ENCODE data around the gene PANK3.
"Not testable (repeated sequence)": the region's sequence is repeated elsewhere in the genome, so short reads cannot be mapped to it uniquely, and the experiment has no call there.

The PANK3 gene

DNA sequence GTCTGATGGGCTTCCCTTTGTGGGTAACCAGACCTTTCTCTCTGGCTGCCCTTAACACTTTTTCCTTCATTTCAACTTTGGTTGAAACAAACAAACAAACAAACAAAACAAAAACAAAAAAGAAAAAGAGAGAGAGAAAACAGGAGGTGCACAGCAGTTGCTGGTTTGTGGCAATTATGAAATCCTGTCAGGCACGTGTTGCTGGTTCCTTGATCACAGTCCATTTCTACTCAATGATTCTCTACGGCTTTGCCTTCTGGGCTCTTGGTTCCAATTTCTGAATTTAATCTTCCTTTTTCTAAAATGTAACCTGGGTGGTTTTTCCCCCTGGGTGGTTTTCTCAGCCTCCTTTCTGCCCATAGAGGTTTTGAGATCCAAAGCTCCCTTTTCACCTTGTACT is 17.8 kb upstream of the PANK3 start:
- Histone ChIP-seq H3K27ac (ENCODE audit: low read length) (no peak overlapping the region), H3K9me3 (ENCODE audit: control insufficient read depth in 2 of 2, low read length in 2 of 2) (no peaks in the 10 kb centered on the region), H3K4me3 (ENCODE audit: low read length in 2 of 2) (no peak overlapping the region), H3K4me1 (ENCODE audit: control insufficient read depth, insufficient read depth, low read length) (no peaks in the 10 kb centered on the region), H3K27me3 (ENCODE audit: control insufficient read depth in 1 of 2, insufficient read depth in 2 of 2, low read length in 2 of 2) (no peaks in the 10 kb centered on the region), H3K36me3 (ENCODE audit: control insufficient read depth in 2 of 2, insufficient read depth in 2 of 2, low read length in 2 of 2) (no peaks in the 10 kb centered on the region), H3K9ac (ENCODE audit: low read length in 2 of 2) (no peak overlapping the region)

DNA sequence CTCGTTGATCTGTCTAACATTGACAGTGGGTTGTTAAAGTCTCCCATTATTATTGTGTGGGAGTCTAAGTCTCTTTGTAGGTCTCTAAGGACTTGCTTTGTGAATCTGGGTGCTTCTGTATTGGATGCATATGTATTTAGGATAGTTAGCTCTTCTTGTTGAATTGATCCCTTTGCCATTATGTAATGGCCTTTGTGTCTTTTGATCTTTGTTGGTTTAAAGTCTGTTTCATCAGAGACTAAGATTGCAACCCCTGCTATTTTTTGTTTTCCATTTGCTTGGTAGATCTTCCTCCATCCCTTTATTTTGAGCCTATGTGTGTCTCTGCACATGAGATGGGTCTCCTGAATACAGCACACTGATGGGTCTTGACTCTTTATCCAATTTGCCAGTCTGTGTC is 17.0 kb upstream of the PANK3 start:
- H3K36me3 ChIP-seq (ENCODE audit: control insufficient read depth in 2 of 2, insufficient read depth in 2 of 2, low read length in 2 of 2); H3K4me1 ChIP-seq (ENCODE audit: control insufficient read depth, insufficient read depth, low read length); H3K9ac ChIP-seq (ENCODE audit: low read length in 2 of 2); H3K27ac ChIP-seq (ENCODE audit: low read length); H3K4me3 ChIP-seq (ENCODE audit: low read length in 2 of 2); H3K9me3 ChIP-seq (ENCODE audit: control insufficient read depth in 2 of 2, low read length in 2 of 2); H3K27me3 ChIP-seq (ENCODE audit: control insufficient read depth in 1 of 2, insufficient read depth in 2 of 2, low read length in 2 of 2): not testable (repeated sequence)

DNA sequence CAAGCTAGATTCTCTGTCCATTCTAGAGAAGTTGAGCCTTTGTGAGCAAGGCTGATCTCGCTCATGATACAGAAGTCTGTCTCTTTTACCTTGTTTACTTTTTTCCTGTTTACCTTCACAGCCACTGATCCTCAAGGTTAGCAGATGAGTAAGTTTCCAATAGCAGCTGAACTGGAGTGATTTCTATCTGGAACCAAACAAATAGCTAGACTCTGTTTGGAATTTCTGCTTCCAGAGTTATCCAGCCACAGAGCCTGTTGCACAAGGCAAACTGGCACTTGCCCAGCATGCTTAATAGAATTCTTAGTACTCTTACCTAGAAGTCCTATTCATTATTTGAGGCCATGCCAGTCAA is 12.8 kb upstream of the PANK3 start:
- Histone ChIP-seq H3K9ac (ENCODE audit: low read length in 2 of 2) (no peak overlapping the region), H3K4me3 (ENCODE audit: low read length in 2 of 2) (no peak overlapping the region), H3K27ac (ENCODE audit: low read length) (no peak overlapping the region), H3K27me3 (ENCODE audit: control insufficient read depth in 1 of 2, insufficient read depth in 2 of 2, low read length in 2 of 2) (no peaks in the 10 kb centered on the region), H3K9me3 (ENCODE audit: control insufficient read depth in 2 of 2, low read length in 2 of 2) (no peaks in the 10 kb centered on the region), H3K36me3 (ENCODE audit: control insufficient read depth in 2 of 2, insufficient read depth in 2 of 2, low read length in 2 of 2) (no peaks in the 10 kb centered on the region), H3K4me1 (ENCODE audit: control insufficient read depth, insufficient read depth, low read length) (no peaks in the 10 kb centered on the region)

DNA sequence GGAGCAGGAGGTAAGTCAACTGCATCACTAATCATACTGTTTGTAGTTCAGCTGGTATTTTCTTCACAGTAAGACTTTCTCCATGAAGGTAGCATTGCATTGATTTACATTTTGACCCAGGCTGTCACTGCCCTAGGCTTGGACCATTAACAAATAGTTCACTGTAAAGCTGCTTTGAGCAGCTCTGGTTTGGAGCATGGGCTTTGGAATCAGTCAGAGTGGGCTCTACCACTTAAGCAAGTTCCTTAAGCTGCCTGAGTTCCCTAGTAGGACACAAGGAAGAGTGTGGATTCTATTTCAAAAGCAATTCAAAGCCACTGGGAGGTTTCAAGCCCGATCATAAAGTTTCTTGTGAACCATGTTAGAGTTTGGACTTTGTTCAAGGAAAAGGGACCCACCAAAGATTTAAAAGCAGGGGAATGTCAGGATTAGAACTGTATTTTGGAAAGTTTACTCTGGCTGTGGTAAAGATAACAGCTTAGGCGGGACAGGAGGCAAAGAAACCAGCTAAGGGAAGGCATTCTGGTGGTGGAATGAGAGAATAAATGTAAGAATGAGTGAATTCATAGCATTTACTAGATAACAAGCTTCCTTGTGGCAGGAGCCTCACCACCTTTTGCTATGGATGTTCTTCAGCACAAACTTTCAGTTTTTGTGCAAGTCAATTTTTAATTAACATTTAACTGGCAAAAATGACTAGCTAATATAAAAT is 12.3 kb upstream of the PANK3 start:
- H3K4me1 ChIP-seq (ENCODE audit: control insufficient read depth, insufficient read depth, low read length), result no peaks in the 10 kb centered on the region
- H3K9ac ChIP-seq (ENCODE audit: low read length in 2 of 2), result no peak overlapping the region
- H3K27ac ChIP-seq (ENCODE audit: low read length), result no peak overlapping the region
- no peaks in the 10 kb centered on the region for H3K9me3 ChIP-seq (ENCODE audit: control insufficient read depth in 2 of 2, low read length in 2 of 2)
- H3K36me3 ChIP-seq (ENCODE audit: control insufficient read depth in 2 of 2, insufficient read depth in 2 of 2, low read length in 2 of 2), result no peaks in the 10 kb centered on the region
- no peak overlapping the region for H3K4me3 ChIP-seq (ENCODE audit: low read length in 2 of 2)
- no peaks in the 10 kb centered on the region for H3K27me3 ChIP-seq (ENCODE audit: control insufficient read depth in 1 of 2, insufficient read depth in 2 of 2, low read length in 2 of 2)

DNA sequence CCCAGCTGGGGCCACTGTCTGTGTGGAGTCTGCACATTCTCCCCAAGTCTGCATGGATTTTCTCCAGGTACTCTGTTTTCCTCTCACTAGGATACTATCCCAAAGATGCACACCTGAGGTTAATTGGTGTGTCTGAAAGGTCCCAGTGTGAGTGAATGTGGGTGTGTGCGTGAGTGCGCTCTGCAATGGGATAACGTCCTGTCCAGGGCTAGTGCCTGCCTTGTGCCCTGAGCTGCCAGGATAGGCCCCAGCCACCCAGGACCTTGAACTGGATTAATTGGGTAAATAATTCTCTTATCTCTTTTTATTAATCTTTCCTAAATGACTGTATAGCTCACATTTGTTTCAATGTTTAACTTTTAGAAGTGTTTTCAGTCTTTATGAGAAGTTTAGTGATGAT is 11.5 kb upstream of the PANK3 start:
- H3K36me3 ChIP-seq (ENCODE audit: control insufficient read depth in 2 of 2, insufficient read depth in 2 of 2, low read length in 2 of 2), result no peaks in the 10 kb centered on the region
- H3K4me1 ChIP-seq (ENCODE audit: control insufficient read depth, insufficient read depth, low read length), result no peaks in the 10 kb centered on the region
- H3K4me3 ChIP-seq (ENCODE audit: low read length in 2 of 2), result no peak overlapping the region
- H3K9me3 ChIP-seq (ENCODE audit: control insufficient read depth in 2 of 2, low read length in 2 of 2), result no peaks in the 10 kb centered on the region
- no peaks in the 10 kb centered on the region for H3K27me3 ChIP-seq (ENCODE audit: control insufficient read depth in 1 of 2, insufficient read depth in 2 of 2, low read length in 2 of 2)
- no peak overlapping the region for H3K27ac ChIP-seq (ENCODE audit: low read length)
- H3K9ac ChIP-seq (ENCODE audit: low read length in 2 of 2), result no peak overlapping the region

DNA sequence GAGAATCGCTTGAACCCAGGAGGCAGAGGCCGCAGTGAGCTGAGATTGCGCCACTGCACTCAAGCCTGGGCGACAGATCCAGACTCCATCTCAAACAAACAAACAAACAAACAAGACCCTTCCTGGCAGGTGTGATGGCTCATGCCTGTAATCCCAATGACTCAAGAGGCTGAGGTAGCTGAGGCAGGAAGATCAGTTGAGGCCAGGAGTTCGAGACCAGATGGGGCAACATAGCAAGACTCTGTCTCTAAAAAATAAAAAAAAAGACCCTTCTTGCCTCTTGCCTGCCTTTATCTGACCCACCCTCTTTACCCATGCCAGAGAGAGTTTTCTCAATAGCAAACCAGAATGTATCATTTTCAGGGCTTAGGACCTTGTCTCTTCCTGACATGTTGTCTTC is 8.8 kb upstream of the PANK3 start:
- Histone ChIP-seq H3K9me3 (ENCODE audit: control insufficient read depth in 2 of 2, low read length in 2 of 2) (no peaks in the 10 kb centered on the region), H3K27ac (ENCODE audit: low read length) (no peak overlapping the region), H3K36me3 (ENCODE audit: control insufficient read depth in 2 of 2, insufficient read depth in 2 of 2, low read length in 2 of 2) (no peaks in the 10 kb centered on the region), H3K4me1 (ENCODE audit: control insufficient read depth, insufficient read depth, low read length) (no peaks in the 10 kb centered on the region), H3K9ac (ENCODE audit: low read length in 2 of 2) (no peak overlapping the region), H3K27me3 (ENCODE audit: control insufficient read depth in 1 of 2, insufficient read depth in 2 of 2, low read length in 2 of 2) (no peaks in the 10 kb centered on the region), H3K4me3 (ENCODE audit: low read length in 2 of 2) (no peak overlapping the region)

DNA sequence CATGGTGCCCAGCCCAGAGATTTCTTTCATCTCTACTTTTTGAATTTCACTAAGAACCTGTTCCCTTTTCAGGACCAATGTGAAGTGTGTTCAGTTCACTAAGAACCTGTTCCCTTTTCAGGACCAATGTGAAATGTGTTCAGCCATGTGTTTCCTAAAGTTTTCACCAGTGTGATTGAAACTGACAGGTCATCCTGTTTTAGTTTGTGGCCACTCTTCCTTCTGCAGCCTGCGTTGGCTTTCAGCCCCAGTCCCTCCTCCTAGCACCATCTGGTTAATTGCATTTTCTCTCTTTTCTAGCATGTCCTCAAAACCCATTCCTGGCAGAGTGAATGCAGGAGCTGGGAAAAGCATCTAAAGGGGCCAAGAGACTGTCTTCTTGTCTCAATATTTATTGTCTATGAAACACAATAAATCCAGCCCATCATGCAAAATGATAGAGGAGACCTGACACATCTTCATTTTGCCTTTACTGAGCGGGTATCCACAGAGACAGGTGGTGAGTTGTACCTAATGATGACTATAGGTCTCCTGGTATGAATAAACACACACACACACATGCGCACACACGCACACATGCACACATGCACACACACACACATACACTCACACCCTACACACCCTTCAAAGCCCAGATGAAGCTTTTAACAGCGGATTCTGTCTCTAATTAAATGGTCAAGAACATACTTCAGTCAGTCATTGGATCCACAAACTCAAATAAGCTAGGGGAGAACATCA is 6.1 kb upstream of the PANK3 start:
- Histone ChIP-seq H3K27me3 (ENCODE audit: control insufficient read depth in 1 of 2, insufficient read depth in 2 of 2, low read length in 2 of 2) (no peaks in the 10 kb centered on the region), H3K27ac (ENCODE audit: low read length) (no peak overlapping the region), H3K4me3 (ENCODE audit: low read length in 2 of 2) (no peak overlapping the region), H3K9me3 (ENCODE audit: control insufficient read depth in 2 of 2, low read length in 2 of 2) (no peaks in the 10 kb centered on the region), H3K4me1 (ENCODE audit: control insufficient read depth, insufficient read depth, low read length) (peaks cover 3% of the 10 kb centered on the region), H3K36me3 (ENCODE audit: control insufficient read depth in 2 of 2, insufficient read depth in 2 of 2, low read length in 2 of 2) (no peaks in the 10 kb centered on the region), H3K9ac (ENCODE audit: low read length in 2 of 2) (no peak overlapping the region)

DNA sequence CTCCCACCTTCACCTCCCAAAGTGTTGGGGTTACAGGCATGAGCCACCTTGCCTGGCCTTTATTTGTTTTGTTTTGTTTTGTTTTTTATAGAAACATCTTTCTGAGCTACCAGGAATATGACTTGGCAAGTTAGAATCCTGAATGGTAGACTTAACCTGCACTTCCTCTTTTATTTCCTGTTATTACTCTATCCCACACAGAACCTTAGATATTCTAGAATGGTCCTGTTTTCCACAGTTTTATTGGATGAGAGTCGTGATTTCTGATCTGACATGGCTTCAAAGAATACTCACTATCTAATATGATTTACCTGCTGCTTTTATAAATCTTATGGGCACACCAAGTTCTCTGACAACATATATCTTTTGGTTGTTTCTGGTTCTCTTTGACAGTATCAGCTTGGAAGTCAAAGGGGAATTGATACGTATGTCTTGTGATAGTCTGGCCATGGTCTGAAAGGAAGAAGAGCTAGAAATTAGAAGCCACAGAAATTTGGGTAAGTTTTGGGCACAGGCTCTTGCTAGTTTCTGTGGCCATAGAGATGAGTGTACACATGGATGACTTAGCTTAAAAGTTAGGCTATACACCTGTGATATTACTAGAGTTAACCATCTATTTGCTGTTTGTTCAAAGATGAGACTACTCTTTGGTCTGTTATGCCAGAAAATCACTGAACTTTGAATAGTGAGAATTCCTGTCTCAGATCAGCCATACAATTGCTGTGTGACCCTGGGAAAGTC is 4.7 kb upstream of the PANK3 start:
- Histone ChIP-seq H3K9ac (ENCODE audit: low read length in 2 of 2) (no peak overlapping the region), H3K27ac (ENCODE audit: low read length) (no peak overlapping the region), H3K4me1 (ENCODE audit: control insufficient read depth, insufficient read depth, low read length) (peaks cover 6% of the 10 kb centered on the region), H3K9me3 (ENCODE audit: control insufficient read depth in 2 of 2, low read length in 2 of 2) (no peaks in the 10 kb centered on the region), H3K27me3 (ENCODE audit: control insufficient read depth in 1 of 2, insufficient read depth in 2 of 2, low read length in 2 of 2) (no peaks in the 10 kb centered on the region), H3K4me3 (ENCODE audit: low read length in 2 of 2) (no peak overlapping the region), H3K36me3 (ENCODE audit: control insufficient read depth in 2 of 2, insufficient read depth in 2 of 2, low read length in 2 of 2) (no peaks in the 10 kb centered on the region)

DNA sequence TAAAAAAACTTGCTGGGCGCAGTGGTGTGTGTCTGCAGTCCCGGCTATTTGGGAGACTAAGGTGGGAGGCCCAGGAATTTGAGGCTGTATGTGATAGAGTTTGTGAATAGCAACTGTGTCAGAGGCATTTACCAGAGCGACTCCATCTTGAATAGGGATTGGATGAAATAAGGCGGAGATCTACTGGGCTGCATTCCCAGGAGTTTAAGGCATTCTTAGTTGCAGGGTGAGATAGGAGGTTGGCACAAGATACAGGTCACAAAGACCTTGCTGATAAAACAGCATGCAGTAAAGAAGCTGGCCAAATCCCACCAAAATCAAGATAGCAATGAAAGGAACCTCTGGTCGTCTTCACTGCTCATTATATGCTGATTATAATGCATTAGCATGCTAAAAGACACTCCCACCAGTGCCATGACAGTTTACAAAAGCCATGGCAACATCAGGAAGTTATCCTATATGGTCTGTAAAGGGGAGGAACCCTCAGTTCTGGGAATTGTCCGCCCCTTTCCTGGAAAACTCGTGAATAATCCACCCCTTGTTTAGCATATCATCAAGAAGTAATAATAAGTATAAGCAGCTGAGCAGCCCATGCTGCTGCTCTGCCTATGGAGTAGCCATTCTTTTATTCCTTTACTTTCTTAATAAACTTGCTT is 1.8 kb upstream of the PANK3 start:
- H3K9ac ChIP-seq (ENCODE audit: low read length in 2 of 2); H3K27ac ChIP-seq (ENCODE audit: low read length): not testable (repeated sequence)
- peaks cover 12% of the 10 kb centered on the region for H3K4me1 ChIP-seq (ENCODE audit: control insufficient read depth, insufficient read depth, low read length)

DNA sequence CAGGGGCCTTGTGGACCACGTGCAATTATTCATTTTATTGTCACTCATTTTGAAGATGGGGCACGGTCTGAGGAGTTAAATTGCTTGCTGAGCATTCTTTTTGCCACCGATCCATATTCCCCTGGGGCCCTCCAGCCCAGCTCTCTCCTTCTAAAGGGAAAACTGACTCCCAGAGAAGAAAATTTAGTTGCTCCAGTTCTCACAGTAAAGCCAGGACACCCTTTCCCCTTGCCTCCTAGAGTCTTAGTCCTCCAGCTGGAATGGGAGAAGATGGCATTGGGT is 1.0 kb upstream of the PANK3 start:
- H3K9ac ChIP-seq (ENCODE audit: low read length in 2 of 2), result peak overlapping the region; percentile 86 to 95

More for the DNA sequence above, 1.8 kb upstream of the PANK3 start:
- H3K36me3 ChIP-seq (ENCODE audit: control insufficient read depth in 2 of 2, insufficient read depth in 2 of 2, low read length in 2 of 2); H3K4me3 ChIP-seq (ENCODE audit: low read length in 2 of 2); H3K9me3 ChIP-seq (ENCODE audit: control insufficient read depth in 2 of 2, low read length in 2 of 2); H3K27me3 ChIP-seq (ENCODE audit: control insufficient read depth in 1 of 2, insufficient read depth in 2 of 2, low read length in 2 of 2): not testable (repeated sequence)

More for the DNA sequence above, 1.0 kb upstream of the PANK3 start:
- no peaks in the 10 kb centered on the region for H3K9me3 ChIP-seq (ENCODE audit: control insufficient read depth in 2 of 2, low read length in 2 of 2)
- H3K27me3 ChIP-seq (ENCODE audit: control insufficient read depth in 1 of 2, insufficient read depth in 2 of 2, low read length in 2 of 2), result no peaks in the 10 kb centered on the region
- H3K4me1 ChIP-seq (ENCODE audit: control insufficient read depth, insufficient read depth, low read length), result peaks cover 12% of the 10 kb centered on the region
- no peaks in the 10 kb centered on the region for H3K36me3 ChIP-seq (ENCODE audit: control insufficient read depth in 2 of 2, insufficient read depth in 2 of 2, low read length in 2 of 2)
- H3K4me3 ChIP-seq (ENCODE audit: low read length in 2 of 2), result peak overlapping the region; percentile 85 to 93
- H3K27ac ChIP-seq (ENCODE audit: low read length), result peak overlapping the region; percentile 93

Data from stomach smooth muscle (tissue), 2 donors.